IMR-90 (cell line): ENCODE measurements around the gene NR6A1. TPM values are rescaled to one million over a fixed set of nuclear protein-coding genes. Genes with fewer than 3 reads are reported as not detected.
A peak's percentile ranks its signal among the peaks of the same experiment; 100 is the strongest.

Source experiments
- ATAC-seq: fragments of 200-7000 bp; cut with Tn5 transposase; 2 replicates; pipeline ENCODE4 v1.9.1; 2020; ENCODE audit warnings: low read depth, mild to moderate bottlenecking, moderate library complexity
- BruUV-seq: library from RNA; stranded (reverse); fragments of 400-500 nt; replicated peaks from 2 replicates; lab custom pipeline; 2021; lab: Mats Ljungman, UMichigan
- CTCF ChIA-PET: fragments of 300-600 bp; formaldehyde crosslinking; extraction: SDS; loops from one replicate; lab custom pipeline; 2021; ENCODE audit warnings: antibody characterized with exemption; lab: Yijun Ruan, JAX
- POLR2A ChIA-PET: fragments of 300-600 bp; sonication (Branson Sonifier 250); formaldehyde crosslinking; loops from one replicate; lab custom pipeline; 2022; ENCODE audit warnings: antibody characterized with exemption; ENCODE audit not compliant: unreplicated experiment; lab: Charles Lee
- DNase-seq: peaks from one replicate; pipeline ENCODE4 v3.0.0; 2013
- H2AFZ ChIP-seq: replicated peaks from 2 replicates; pipeline ENCODE3; 2013; ENCODE audit warnings: low read length, mild to moderate bottlenecking; ENCODE audit not compliant: poor library complexity
- H2AK5ac ChIP-seq: 2 replicates; pipeline ENCODE4 v1.6.1; 2013; ENCODE audit warnings: low read depth, low read length, inconsistent platforms
- H2AK9ac ChIP-seq: replicated peaks from 2 replicates; pipeline ENCODE3; 2013; ENCODE audit warnings: mild to moderate bottlenecking, low read depth, low read length, moderate library complexity; ENCODE audit not compliant: poor library complexity
- H2BK120ac ChIP-seq: 2 replicates; pipeline ENCODE4 v1.6.1; 2013; ENCODE audit warnings: low read depth, low read length, inconsistent platforms
- H2BK15ac ChIP-seq: 3 replicates; pipeline ENCODE4 v1.6.1; 2013; ENCODE audit warnings: low read depth, low read length, inconsistent platforms
- H2BK20ac ChIP-seq: 2 replicates; pipeline ENCODE4 v1.6.1; 2013; ENCODE audit warnings: low read depth, mild to moderate bottlenecking, inconsistent platforms, low read length, moderate library complexity
- H2BK5ac ChIP-seq: 2 replicates; pipeline ENCODE4 v1.6.1; 2013; ENCODE audit warnings: mild to moderate bottlenecking, low read depth, low read length, inconsistent platforms; ENCODE audit not compliant: poor library complexity, severe bottlenecking
- H3K14ac ChIP-seq: replicated peaks from 2 replicates; pipeline ENCODE4 v1.6.1; 2013; ENCODE audit warnings: low read depth, low read length, inconsistent platforms
- H3K18ac ChIP-seq: 2 replicates; pipeline ENCODE4 v1.6.1; 2013; ENCODE audit warnings: low read depth, low read length, control low read depth
- H3K23ac ChIP-seq: 2 replicates; pipeline ENCODE4 v1.6.1; 2013; ENCODE audit warnings: low read depth, low read length, inconsistent platforms
- H3K27ac ChIP-seq: 2 replicates; pipeline ENCODE4 v1.5.1; 2013; ENCODE audit warnings: mild to moderate bottlenecking, control low read depth, low read length; ENCODE audit not compliant: insufficient read depth
- H3K27me3 ChIP-seq: 2 replicates; pipeline ENCODE4 v1.6.1; 2013; ENCODE audit warnings: low read length; ENCODE audit not compliant: control insufficient read depth, insufficient read depth
- H3K36me3 ChIP-seq: 2 replicates; pipeline ENCODE4 v1.6.1; 2013; ENCODE audit warnings: low read length, mixed read lengths; ENCODE audit not compliant: control insufficient read depth, insufficient read depth
- H3K4ac ChIP-seq: 2 replicates; pipeline ENCODE4 v1.6.1; 2013; ENCODE audit warnings: low read depth, low read length, inconsistent platforms
- H3K4me1 ChIP-seq: 2 replicates; pipeline ENCODE4 v1.6.1; 2013; ENCODE audit warnings: low read length, mixed read lengths; ENCODE audit not compliant: control insufficient read depth, insufficient read depth
- H3K4me2 ChIP-seq: 2 replicates; pipeline ENCODE4 v1.6.1; 2013; ENCODE audit warnings: low read depth, mild to moderate bottlenecking, control low read depth, low read length, moderate library complexity
- H3K4me3 ChIP-seq: 2 replicates; pipeline ENCODE4 v1.5.1; 2013; ENCODE audit warnings: low read depth, mild to moderate bottlenecking, control low read depth, low read length, moderate library complexity; ENCODE audit not compliant: insufficient read depth
- H3K56ac ChIP-seq: 2 replicates; pipeline ENCODE4 v1.6.1; 2013; ENCODE audit warnings: low read length, inconsistent platforms; ENCODE audit not compliant: insufficient read depth; ENCODE audit errors: extremely low read depth
- H3K79me1 ChIP-seq, 2 experiments: 2 replicates each; pipeline ENCODE4 v1.6.1; 2013; ENCODE audit warnings: low read length in 2 of 2, inconsistent platforms in 1 of 2, low read depth in 1 of 2
- H3K9ac ChIP-seq: 2 replicates; pipeline ENCODE4 v1.6.1; 2013; ENCODE audit warnings: low read depth, low read length, control low read depth
- H3K9me1 ChIP-seq: 2 replicates; pipeline ENCODE4 v1.6.1; 2013; ENCODE audit warnings: low read length, inconsistent platforms; ENCODE audit not compliant: insufficient read depth
- H3K9me3 ChIP-seq: 2 replicates; pipeline ENCODE4 v1.6.1; 2013; ENCODE audit warnings: low read length; ENCODE audit not compliant: control insufficient read depth, insufficient read depth
- H4K20me1 ChIP-seq: 2 replicates; pipeline ENCODE4 v1.6.1; 2013; ENCODE audit warnings: low read length, inconsistent platforms; ENCODE audit not compliant: insufficient read depth
- H4K5ac ChIP-seq: 2 replicates; pipeline ENCODE4 v1.6.1; 2013; ENCODE audit warnings: mild to moderate bottlenecking, low read depth, low read length, control low read depth
- H4K8ac ChIP-seq, 2 experiments: 2 replicates each; pipeline ENCODE4 v1.6.1; 2013; ENCODE audit warnings: low read depth in 2 of 2, low read length in 2 of 2, control low read depth in 1 of 2, inconsistent platforms in 1 of 2
- H4K91ac ChIP-seq: 2 replicates; pipeline ENCODE4 v1.6.1; 2013; ENCODE audit warnings: low read depth, low read length, inconsistent platforms; ENCODE audit not compliant: insufficient read depth
- BHLHE40 ChIP-seq: fragments of 150-350 bp; IDR thresholded peaks from 2 replicates; pipeline ENCODE4 v1.6.1; 2016; ENCODE audit warnings: mild to moderate bottlenecking, low read depth, low read length
- CEBPB ChIP-seq: IDR thresholded peaks from 2 replicates; pipeline ENCODE4 v1.6.1; 2012; ENCODE audit warnings: low read depth, low read length, improper control_type of control experiment
- CHD1 ChIP-seq: IDR thresholded peaks from 2 replicates; pipeline ENCODE4 v1.6.1; 2012; ENCODE audit warnings: low read depth, low read length, improper control_type of control experiment
- FOS ChIP-seq: fragments of 150-350 bp; IDR thresholded peaks from 2 replicates; pipeline ENCODE4 v1.6.1; 2016; ENCODE audit warnings: low read depth, low read length
- MAFK ChIP-seq: IDR thresholded peaks from 2 replicates; pipeline ENCODE4 v1.6.1; 2012; ENCODE audit warnings: low read depth, low read length, improper control_type of control experiment
- MAZ ChIP-seq: IDR thresholded peaks from 2 replicates; pipeline ENCODE4 v1.6.1; 2012; ENCODE audit warnings: low read depth, mild to moderate bottlenecking, low read length, improper control_type of control experiment, moderate library complexity, borderline replicate concordance
- MXI1 ChIP-seq: IDR thresholded peaks from 2 replicates; pipeline ENCODE4 v1.6.1; 2012; ENCODE audit warnings: low read depth, mild to moderate bottlenecking, low read length, moderate library complexity, borderline replicate concordance
- NFE2L2 ChIP-seq: fragments of 150-350 bp; IDR thresholded peaks from 2 replicates; pipeline ENCODE4 v1.6.1; 2016; ENCODE audit warnings: low read depth, mild to moderate bottlenecking, low read length
- POLR2A ChIP-seq: IDR thresholded peaks from 2 replicates; pipeline ENCODE4 v1.6.1; 2012; ENCODE audit warnings: mild to moderate bottlenecking, low read depth, low read length
- RAD21 ChIP-seq: IDR thresholded peaks from 2 replicates; pipeline ENCODE4 v1.6.1; 2012; ENCODE audit warnings: low read length, improper control_type of control experiment
- RCOR1 ChIP-seq: IDR thresholded peaks from 2 replicates; pipeline ENCODE4 v1.6.1; 2012; ENCODE audit warnings: mild to moderate bottlenecking, low read length, improper control_type of control experiment; ENCODE audit not compliant: insufficient replicate concordance
- RFX5 ChIP-seq: IDR thresholded peaks from 2 replicates; pipeline ENCODE4 v1.8.0; 2012; ENCODE audit warnings: low read depth, mild to moderate bottlenecking, low read length, moderate library complexity
- SMC3 ChIP-seq: fragments of 150-350 bp; IDR thresholded peaks from 2 replicates; pipeline ENCODE4 v1.6.1; 2016; ENCODE audit warnings: low read depth, mild to moderate bottlenecking, antibody characterized with exemption, low read length, moderate library complexity
- WGBS, 2 experiments: methylation state at CpG; one replicate each; pipeline versions ENCODE4 v1.1.5 to v1.1.7; 2013; ENCODE audit warnings: missing lambda C conversion rate in 2 of 2; ENCODE audit not compliant: insufficient read length in 1 of 2; ENCODE audit errors: extremely low coverage in 2 of 2; 5-methylcytosine and 5-hydroxymethylcytosine counted together
- dilution Hi-C: fragments of 300-500 bp; cut with HindIII; formaldehyde crosslinking; loops from one replicate; pipeline ENCODE4 v1.14.3; 2018; ENCODE audit warnings: low sequenced_read_pairs; ENCODE audit not compliant: unreplicated experiment
- in situ Hi-C: fragments of 300-500 bp; cut with MboI; formaldehyde crosslinking; loops from 3 replicates; pipeline ENCODE4 v1.14.3; 2019; ENCODE audit warnings: low sequenced_read_pairs, inconsistent platforms, mixed read lengths
- intact Hi-C: fragments of 100-400 bp; cut with micrococcal nuclease; formaldehyde crosslinking; loops from 2 replicates; pipeline ENCODE4 v1.10.0; 2022
- polyA plus RNA-seq, 3 experiments: library from polyadenylated mRNA; depleted of rRNA; stranded (reverse); fragments of >200 nt; gene quantifications; 2 replicates each; pipeline ENCODE4 v1.2.3, GENCODE V29; 2012; ENCODE audit warnings: low replicate concordance in 1 of 3
- total RNA-seq: library from RNA; depleted of rRNA; stranded (reverse); fragments of >200 nt; gene quantifications from 2 replicates; pipeline ENCODE4 v1.2.3, GENCODE V29; 2012
- TF ChIP-seq, protein P1 (sequence below): fragments of 150-350 bp; IDR thresholded peaks from 2 replicates; pipeline ENCODE4 v1.6.1; 2017; ENCODE audit warnings: mild to moderate bottlenecking, antibody characterized with exemption, low read length, low read depth
- TF ChIP-seq, protein P2 (sequence below): fragments of 150-350 bp; IDR thresholded peaks from 2 replicates; pipeline ENCODE4 v1.6.1; 2016; ENCODE audit warnings: low read depth, mild to moderate bottlenecking, low read length, moderate library complexity, borderline replicate concordance
- TF ChIP-seq, protein P3 (sequence below): conservative IDR thresholded peaks from 2 replicates; pipeline ENCODE4 v1.5.1; 2012; ENCODE audit warnings: mild to moderate bottlenecking, low read depth, low read length, improper control_type of control experiment

NR6A1 gene
- total and polyA plus RNA-seq, 2 of the 4 experiments (the other 2 are of a cell fraction): 0.14 to 0.36 TPM

DNA sequence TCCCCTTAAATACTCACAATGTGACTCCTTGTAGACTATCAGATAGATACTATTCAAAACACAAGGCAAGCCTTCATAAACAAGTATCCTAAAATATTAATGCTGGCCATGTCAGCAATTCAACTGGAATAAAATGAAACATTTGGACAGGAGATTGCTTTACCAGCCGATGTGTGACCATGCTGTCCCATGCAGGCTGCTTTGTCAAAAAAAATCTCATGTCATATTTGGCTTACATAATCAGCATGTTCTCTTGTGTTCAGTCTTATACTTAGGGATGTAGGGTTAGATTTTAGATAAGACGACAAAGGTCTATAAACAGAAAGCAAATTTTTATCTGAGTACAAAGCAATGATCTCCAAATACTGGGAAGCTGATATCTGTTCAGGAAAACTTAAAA is 108.5 kb downstream of the NR6A1 start:
- intact Hi-C loops: no loop called here

More for the DNA sequence above, 108.5 kb downstream of the NR6A1 start:
- Histone ChIP-seq H3K56ac (no peak overlapping the region), H3K4me3 (no peak overlapping the region), H2AFZ (no peak overlapping the region), H3K9me1 (peaks cover 4% of the 10 kb centered on the region; the same call in 1 of the 2 replicates), H3K4me1 (peaks cover 11% of the 10 kb centered on the region), H4K91ac (no peak overlapping the region), H4K8ac (peak overlapping the region in 1 of 2 experiments; percentile 22; a peak in 1 of 4 replicates), H2BK5ac (peak overlapping the region; percentile 18), H2BK15ac (no peak overlapping the region), H2BK20ac (no peak overlapping the region), H3K9me3 (no peaks in the 10 kb centered on the region), H3K23ac (0 out of 2 replicates have a peak overlapping the region, but pooled peaks have one; percentile 48), H3K27ac (no peak overlapping the region), H4K5ac (no peak overlapping the region; the same call in 1 of the 2 replicates), H3K4me2 (peak overlapping the region; percentile 73), H3K9ac (no peak overlapping the region), H3K27me3 (no peaks in the 10 kb centered on the region), H2AK9ac (no peak overlapping the region), H4K20me1 (no peaks in the 10 kb centered on the region; the same call in 1 of the 2 replicates), H3K36me3 (no peaks in the 10 kb centered on the region), H3K4ac (no peak overlapping the region), H2AK5ac (no peak overlapping the region), H3K14ac (peak overlapping the region; percentile 64), H2BK120ac (no peak overlapping the region), H3K18ac (no peak overlapping the region), H3K79me1 (peaks cover 16 to 68% of the 10 kb centered on the region in 2 experiments)
- in situ Hi-C loops: no loop called here
- ChIA-PET POLR2A (no interaction called here), CTCF (interaction anchor here (0.9 kb wide), 1 partner anchor 50 kb away, joined by 3 read pairs; no protein-coding TSS in a partner anchor)
- dilution Hi-C loops: no loop called here
- BruUV-seq: no TSS peak
- WGBS, 2 experiments: no CpG with 5 or more reads among the region's 2 CpGs
- TF ChIP-seq POLR2A: no peak
- no peak for TF ChIP-seq BHLHE40
- no peak for TF ChIP-seq RCOR1
- TF ChIP-seq, protein P1, sequence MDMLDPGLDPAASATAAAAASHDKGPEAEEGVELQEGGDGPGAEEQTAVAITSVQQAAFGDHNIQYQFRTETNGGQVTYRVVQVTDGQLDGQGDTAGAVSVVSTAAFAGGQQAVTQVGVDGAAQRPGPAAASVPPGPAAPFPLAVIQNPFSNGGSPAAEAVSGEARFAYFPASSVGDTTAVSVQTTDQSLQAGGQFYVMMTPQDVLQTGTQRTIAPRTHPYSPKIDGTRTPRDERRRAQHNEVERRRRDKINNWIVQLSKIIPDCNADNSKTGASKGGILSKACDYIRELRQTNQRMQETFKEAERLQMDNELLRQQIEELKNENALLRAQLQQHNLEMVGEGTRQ: no peak
- TF ChIP-seq MXI1: no peak
- TF ChIP-seq MAZ: no peak
- TF ChIP-seq FOS: no peak
- no peak for TF ChIP-seq SMC3
- no peak for TF ChIP-seq RAD21
- no peak for TF ChIP-seq MAFK
- TF ChIP-seq CHD1: no peak
- TF ChIP-seq, protein P2, sequence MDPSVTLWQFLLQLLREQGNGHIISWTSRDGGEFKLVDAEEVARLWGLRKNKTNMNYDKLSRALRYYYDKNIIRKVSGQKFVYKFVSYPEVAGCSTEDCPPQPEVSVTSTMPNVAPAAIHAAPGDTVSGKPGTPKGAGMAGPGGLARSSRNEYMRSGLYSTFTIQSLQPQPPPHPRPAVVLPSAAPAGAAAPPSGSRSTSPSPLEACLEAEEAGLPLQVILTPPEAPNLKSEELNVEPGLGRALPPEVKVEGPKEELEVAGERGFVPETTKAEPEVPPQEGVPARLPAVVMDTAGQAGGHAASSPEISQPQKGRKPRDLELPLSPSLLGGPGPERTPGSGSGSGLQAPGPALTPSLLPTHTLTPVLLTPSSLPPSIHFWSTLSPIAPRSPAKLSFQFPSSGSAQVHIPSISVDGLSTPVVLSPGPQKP: no peak
- TF ChIP-seq NFE2L2: no peak
- no peak for TF ChIP-seq CEBPB
- TF ChIP-seq, protein P3, sequence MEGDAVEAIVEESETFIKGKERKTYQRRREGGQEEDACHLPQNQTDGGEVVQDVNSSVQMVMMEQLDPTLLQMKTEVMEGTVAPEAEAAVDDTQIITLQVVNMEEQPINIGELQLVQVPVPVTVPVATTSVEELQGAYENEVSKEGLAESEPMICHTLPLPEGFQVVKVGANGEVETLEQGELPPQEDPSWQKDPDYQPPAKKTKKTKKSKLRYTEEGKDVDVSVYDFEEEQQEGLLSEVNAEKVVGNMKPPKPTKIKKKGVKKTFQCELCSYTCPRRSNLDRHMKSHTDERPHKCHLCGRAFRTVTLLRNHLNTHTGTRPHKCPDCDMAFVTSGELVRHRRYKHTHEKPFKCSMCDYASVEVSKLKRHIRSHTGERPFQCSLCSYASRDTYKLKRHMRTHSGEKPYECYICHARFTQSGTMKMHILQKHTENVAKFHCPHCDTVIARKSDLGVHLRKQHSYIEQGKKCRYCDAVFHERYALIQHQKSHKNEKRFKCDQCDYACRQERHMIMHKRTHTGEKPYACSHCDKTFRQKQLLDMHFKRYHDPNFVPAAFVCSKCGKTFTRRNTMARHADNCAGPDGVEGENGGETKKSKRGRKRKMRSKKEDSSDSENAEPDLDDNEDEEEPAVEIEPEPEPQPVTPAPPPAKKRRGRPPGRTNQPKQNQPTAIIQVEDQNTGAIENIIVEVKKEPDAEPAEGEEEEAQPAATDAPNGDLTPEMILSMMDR: no peak
- no peak for TF ChIP-seq RFX5
- ATAC-seq (no peak), DNase-seq (no peak)
